HG03457 (cell line): Measurements from ENCODE around the gene CCSER2.
"Not testable (repeated sequence)": the region's sequence is repeated elsewhere in the genome, so short reads cannot be mapped to it uniquely, and the experiment has no call there.

Experiments
- ATAC-seq: cut with Tn5 transposase; IDR thresholded peaks from one replicate; pipeline ENCODE4 v1.9.1; 2021; ENCODE audit warnings: moderate number of reproducible peaks; ENCODE audit not compliant: unreplicated experiment

The CCSER2 gene

GRCh38 chr10:84388148-84388547, 59.8 kb downstream of the CCSER2 start:
- no peak for ATAC-seq

GRCh38 chr10:84390364-84390763, 62.0 kb downstream of the CCSER2 start:
- no peak for ATAC-seq

GRCh38 chr10:84391326-84391725, 62.9 kb downstream of the CCSER2 start:
- no peak for ATAC-seq

GRCh38 chr10:84392181-84392580, 63.8 kb downstream of the CCSER2 start:
- no peak for ATAC-seq

- ATAC-seq, result no peak
Observed at GRCh38 chr10:84395581-84395980, 67.2 kb downstream of the CCSER2 start.

GRCh38 chr10:84397735-84398144, 69.4 kb downstream of the CCSER2 start:
- ATAC-seq, result no peak

- no peak for ATAC-seq
Observed at GRCh38 chr10:84398696-84399095, 70.3 kb downstream of the CCSER2 start.

GRCh38 chr10:84401854-84402611, 73.6 kb downstream of the CCSER2 start:
- ATAC-seq, result no peak

- ATAC-seq, result no peak
Observed at GRCh38 chr10:84404783-84405182, 76.4 kb downstream of the CCSER2 start.

- no peak for ATAC-seq
Observed at GRCh38 chr10:84405662-84406061, 77.3 kb downstream of the CCSER2 start.

GRCh38 chr10:84406561-84406960, 78.2 kb downstream of the CCSER2 start:
- no peak for ATAC-seq

- no peak for ATAC-seq
Observed at GRCh38 chr10:84407388-84408049, 79.1 kb downstream of the CCSER2 start.

GRCh38 chr10:84412482-84412881, 84.1 kb downstream of the CCSER2 start:
- ATAC-seq, result no peak

- not testable (repeated sequence) for ATAC-seq
Observed at GRCh38 chr10:84414110-84414509, 85.7 kb downstream of the CCSER2 start.

GRCh38 chr10:84415539-84416244, 87.3 kb downstream of the CCSER2 start:
- ATAC-seq, result no peak

- ATAC-seq, result no peak
Observed at GRCh38 chr10:84416245-84416555, 87.8 kb downstream of the CCSER2 start.

GRCh38 chr10:84423719-84424118, 95.3 kb downstream of the CCSER2 start:
- ATAC-seq, result no peak

GRCh38 chr10:84424731-84425167, 96.4 kb downstream of the CCSER2 start:
- ATAC-seq, result peak; percentile 65

GRCh38 chr10:84427903-84428650, 99.7 kb downstream of the CCSER2 start:
- ATAC-seq, result no peak

- ATAC-seq, result no peak
Observed at GRCh38 chr10:84428711-84429110, 100.3 kb downstream of the CCSER2 start.

GRCh38 chr10:84429926-84430520, 101.6 kb downstream of the CCSER2 start:
- ATAC-seq, result peak; percentile 98
